GM12864 (cell line): ENCODE data around the gene EVX1.

Experiments used
- DNase-seq: peaks from one replicate; pipeline ENCODE4 v3.0.0-alpha.2; 2011; ENCODE audit warnings: low read depth
- H3K4me3 ChIP-seq: 2 replicates; pipeline ENCODE4 v1.5.1; 2011; ENCODE audit warnings: mild to moderate bottlenecking, low read depth, low read length, control low read depth
- TF ChIP-seq, protein P1 (sequence below): IDR thresholded peaks from 2 replicates; pipeline ENCODE4 v1.5.1; 2011; ENCODE audit warnings: low read depth, mild to moderate bottlenecking, moderate library complexity, low read length, control low read depth, inconsistent platforms; ENCODE audit errors: missing control alignments

Gene EVX1

DNA sequence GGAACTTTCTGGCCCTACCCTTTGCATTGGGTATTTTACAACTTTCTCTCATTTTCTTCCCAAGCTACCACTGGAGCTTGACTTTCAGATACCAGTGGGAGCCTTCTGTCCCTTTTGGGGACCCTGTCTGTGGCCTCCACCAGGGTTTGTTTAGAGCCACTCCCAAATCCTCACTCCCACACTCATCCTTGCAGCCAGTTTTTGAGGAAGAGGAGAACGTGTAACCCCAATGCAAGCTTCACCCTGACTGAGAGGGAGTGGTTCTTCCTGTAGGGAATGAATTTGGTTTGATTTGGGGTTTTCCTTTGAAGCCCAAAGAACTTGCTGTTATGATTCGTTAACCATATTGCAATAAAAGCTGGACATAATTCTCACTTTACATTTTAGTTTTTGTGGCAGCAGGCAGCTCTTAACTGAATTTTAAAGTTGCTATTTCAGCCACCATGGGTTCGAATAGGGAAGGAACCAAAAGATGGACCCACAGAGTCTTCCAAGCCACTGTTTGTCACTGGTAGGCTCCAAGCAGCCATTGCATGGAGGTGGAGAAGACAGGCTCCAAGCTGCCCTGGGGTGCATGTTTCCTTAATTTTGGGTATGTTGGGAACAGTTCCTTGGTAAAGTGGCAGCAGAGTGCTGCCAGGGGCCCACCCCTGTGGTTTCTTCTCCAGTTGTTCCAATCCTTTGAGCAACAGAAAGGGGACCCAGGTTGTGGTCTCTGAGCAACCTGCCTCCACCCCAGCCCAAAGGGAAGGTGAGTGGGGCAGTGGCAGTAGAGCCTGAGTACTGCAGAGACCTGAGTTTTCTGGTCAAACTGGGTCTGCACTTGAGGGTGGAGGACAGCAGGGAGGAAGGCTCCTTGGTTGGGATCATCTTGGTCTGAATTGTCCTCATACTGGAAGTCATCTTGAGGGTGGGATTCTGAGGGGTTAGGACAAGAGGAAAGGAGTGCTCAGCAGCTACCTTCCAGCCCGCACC lies 5.1 kb downstream of the EVX1 start:
- no peak for DNase-seq
- TF ChIP-seq, protein P1, sequence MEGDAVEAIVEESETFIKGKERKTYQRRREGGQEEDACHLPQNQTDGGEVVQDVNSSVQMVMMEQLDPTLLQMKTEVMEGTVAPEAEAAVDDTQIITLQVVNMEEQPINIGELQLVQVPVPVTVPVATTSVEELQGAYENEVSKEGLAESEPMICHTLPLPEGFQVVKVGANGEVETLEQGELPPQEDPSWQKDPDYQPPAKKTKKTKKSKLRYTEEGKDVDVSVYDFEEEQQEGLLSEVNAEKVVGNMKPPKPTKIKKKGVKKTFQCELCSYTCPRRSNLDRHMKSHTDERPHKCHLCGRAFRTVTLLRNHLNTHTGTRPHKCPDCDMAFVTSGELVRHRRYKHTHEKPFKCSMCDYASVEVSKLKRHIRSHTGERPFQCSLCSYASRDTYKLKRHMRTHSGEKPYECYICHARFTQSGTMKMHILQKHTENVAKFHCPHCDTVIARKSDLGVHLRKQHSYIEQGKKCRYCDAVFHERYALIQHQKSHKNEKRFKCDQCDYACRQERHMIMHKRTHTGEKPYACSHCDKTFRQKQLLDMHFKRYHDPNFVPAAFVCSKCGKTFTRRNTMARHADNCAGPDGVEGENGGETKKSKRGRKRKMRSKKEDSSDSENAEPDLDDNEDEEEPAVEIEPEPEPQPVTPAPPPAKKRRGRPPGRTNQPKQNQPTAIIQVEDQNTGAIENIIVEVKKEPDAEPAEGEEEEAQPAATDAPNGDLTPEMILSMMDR: no peak
- no peak overlapping the region for H3K4me3 ChIP-seq

DNA sequence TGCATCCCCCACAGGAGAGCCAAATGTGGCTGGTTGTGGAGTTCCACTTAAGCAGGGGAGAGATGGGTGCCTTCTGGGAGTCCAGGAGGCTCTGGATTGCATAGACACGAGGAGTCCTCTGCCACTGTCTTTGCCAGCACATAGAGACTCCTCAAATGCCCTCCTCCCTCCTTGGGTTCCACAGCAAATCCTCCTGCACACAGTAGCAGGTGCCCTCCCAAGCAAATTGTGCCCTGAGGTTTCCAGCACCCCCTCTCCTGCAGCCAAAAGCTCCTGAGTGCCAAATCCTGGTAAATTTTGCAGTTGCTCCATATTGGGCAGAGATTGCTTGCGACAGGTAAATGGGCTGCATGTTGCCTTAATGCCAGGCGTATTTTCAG lies 5.8 kb downstream of the EVX1 start:
- TF ChIP-seq, protein P1: no peak
- no peak overlapping the region for H3K4me3 ChIP-seq
- DNase-seq: no peak

DNA sequence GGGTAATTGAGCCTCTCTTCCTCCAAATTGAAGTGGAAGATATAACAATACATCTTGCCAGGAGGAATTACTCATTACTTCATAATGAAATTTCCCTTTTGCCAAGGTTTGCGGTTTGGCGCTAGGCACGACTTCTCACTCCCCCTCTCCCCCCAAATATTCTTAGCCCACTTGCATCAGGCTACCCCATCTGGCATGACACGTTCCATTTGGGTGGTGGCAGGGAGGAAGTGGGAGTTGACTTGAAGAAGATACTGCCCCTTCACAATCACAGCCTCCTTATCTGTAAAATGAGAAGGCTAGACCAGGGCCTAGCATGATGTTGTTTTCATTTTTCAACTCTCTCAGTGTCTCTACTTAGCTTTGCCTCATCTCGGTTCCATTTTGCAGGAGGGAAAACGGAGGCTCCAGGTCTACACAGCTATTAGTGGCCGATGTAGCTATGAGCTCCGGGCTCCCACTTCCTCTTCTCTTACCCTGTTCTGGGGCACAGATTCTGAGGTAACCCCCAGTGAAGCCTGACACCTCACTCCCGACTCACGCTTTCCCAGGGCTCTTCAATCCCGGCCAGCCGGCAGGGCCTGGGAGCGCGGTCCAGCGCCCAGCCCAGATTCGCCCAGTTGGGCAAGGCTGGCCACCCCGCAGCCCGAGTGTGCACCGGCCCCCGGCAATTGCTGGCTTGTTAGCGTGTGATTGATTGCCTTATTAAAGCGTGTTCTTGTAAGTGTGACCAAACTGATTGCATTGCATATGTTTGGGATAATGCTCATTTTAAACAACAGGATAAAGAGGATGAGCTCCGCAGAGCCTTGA lies 6.5 kb downstream of the EVX1 start:
- TF ChIP-seq, protein P1: no peak
- no peak overlapping the region for H3K4me3 ChIP-seq
- no peak for DNase-seq

DNA sequence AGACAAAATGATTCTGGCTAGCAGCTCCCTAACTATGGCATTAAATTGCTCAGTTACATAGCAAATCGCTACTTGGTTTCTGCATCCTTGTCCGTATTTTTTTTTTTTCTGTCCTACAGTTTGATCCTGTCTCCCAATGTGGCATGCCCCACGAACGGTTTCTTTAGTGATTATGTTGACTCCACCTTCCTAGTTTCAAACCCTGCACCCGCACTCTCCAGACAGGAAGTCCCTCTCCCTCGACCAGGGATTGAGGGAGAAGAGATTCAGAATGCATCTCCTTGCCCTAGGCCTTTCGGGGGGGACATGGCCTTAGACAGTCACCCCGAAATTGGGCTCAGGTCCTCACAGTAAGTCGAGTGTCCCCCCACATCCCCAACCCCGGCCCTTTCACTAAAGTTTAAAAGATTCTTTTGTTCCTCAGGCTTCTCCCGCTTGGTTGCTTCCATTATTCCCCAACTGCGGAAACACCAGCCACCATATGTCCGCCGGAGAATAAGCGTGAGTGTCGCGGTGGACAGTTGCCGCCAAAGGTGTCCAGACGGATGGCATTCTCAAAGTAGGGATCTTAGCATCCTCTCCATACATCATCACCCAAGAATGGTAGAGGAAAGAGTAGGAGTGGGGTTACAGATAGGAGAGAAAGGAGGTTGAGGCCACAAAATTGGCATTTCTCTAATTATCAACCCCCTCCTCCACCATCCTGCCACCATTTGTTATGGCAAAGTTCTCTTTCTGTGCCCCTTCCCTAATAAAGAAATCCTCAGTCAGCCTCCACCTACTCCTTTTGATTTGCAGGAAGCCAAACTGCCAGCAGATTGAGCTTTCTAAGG lies 7.3 kb downstream of the EVX1 start:
- TF ChIP-seq, protein P1: no peak
- no peak overlapping the region for H3K4me3 ChIP-seq
- no peak for DNase-seq

DNA sequence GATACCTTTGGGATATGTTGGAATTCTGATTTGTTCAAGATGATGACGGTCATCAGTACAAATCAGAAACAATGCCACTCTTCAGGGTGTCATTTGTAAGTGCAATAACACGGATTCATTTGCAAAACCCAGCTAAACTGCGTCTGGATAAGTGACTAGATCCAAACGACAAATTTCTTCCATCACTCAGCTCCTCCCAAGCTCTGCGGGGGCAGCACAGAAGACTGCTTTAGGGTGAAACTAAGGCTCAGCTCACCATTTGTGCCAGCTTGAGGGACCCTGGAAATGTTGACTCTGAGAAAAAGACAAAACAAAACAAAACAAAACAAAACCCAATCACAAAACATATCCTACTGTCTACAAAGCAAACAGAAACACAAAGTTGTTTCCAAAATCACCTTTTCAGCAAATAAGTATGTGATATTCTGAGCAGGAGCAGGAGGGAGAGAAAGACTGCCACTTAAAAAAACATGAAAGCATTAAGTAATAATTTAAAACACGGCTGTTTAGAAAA lies 8.0 kb downstream of the EVX1 start:
- DNase-seq: no peak
- TF ChIP-seq, protein P1: no peak
- no peak overlapping the region for H3K4me3 ChIP-seq

DNA sequence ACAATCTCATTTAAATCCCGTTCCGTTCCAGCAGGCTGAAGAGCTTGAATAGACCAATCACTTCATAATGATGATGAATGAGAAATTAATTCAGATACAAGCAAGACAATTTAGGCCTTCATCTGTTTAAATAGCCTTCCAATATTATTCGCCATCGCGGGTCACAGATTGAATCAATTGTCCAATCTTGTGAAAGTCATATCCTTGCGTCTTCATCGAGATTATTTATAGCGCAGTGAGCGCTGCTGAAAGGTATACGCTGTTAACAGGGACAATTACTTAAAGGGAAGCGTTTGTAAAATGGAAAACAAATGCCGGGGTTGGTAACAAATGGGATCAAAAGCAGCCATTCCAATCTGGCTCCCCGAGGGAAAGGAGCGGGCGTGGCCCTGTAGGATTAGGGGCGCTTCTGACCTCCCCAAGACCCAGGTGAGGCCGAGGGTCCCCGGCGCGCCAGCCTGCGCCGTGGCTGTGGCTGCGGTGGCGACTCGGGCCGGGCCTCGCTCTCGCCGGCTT lies 8.6 kb downstream of the EVX1 start:
- no peak overlapping the region for H3K4me3 ChIP-seq
- TF ChIP-seq, protein P1: no peak
- no peak for DNase-seq
